NCI-H446 treated with DMSO at 0.1 percent for 48 hours (cell line): ENCODE data around the gene HOMER1.

Experiments used
- DNase-seq: peaks from one replicate; lab custom pipeline; 2025; lab: John Stamatoyannopoulos, UW

HOMER1 gene

GRCh38 chr5:79488775-79489174 lies 25.2 kb downstream of the HOMER1 start:
- DNase-seq, result no peak

DNA sequence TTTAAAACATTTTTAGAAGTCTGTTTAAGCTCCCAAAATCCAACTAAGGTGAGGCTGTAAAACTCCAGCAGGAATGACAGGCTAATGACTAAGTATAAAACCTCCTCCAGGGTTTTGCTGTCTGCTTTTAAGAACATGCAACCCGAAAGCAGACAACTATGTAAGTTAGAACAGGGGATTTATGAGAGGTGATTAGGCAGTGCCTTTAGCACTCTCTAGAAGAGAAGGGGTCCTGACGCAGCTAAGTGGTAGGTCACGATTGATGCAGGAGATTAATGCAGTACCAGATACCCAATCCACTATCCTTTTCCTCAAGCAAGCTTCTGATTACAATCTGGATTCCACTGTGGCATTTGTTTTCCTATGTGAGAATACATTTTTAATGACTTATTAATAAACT lies 25.9 kb downstream of the HOMER1 start:
- DNase-seq, result no peak

GRCh38 chr5:79487251-79487650 lies 26.7 kb downstream of the HOMER1 start:
- no peak for DNase-seq

DNA sequence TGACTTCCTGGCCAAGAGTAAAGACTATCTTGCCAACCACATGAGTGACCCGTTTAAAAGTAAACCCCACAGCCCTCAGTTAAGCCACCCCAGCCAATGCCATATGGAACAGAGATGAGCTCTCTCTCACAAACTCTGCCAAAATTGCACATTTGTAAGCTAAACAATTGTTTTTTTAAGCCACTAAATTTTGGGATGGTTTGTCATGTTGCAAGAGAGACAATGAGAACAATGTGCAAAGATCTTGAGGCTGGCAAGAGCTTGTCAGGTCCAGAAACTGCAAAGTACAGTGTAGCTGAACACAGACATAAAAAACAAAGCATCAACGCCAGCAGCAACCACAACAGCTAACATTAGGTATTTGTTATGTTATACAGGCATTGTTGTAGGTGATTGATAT lies 27.8 kb downstream of the HOMER1 start:
- DNase-seq, result no peak

DNA sequence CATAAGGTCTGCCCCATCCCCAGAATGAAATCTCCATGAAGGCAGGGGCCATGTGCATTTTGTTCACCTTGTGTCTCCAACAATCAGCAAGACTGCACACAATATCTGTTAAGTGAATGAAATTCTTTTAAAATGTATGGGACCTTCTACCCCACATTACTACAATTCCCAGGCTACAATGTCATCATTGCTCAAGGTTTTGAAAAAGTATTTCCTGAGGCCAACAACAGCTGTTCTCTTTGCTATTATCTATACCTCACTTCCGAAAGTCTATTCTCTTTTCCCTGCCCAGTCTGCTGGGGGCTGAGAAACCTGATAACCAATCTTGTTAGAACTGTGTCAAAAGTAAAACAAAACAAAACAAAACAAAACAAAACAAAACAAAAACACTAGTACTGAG lies 29.2 kb downstream of the HOMER1 start:
- no peak for DNase-seq

- no peak for DNase-seq
Observed at GRCh38 chr5:79481574-79481973, 32.4 kb downstream of the HOMER1 start.

DNA sequence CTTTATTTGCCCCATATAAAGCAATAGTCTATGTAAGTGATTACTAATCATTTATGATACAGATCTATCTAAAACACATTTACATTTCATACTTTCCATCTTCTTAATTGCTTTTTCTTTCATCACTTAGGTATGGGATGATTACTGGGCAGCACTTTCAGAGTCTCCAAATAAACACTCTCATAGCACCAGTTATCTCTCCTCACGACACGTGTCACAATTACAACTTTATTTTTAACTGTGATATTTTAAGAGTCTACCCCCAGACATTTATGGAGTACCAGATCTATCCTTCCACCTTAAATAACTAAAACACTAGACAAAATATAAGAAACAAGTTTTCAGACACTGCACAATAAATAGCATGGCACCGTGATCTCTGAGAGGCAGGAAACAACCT lies 32.9 kb downstream of the HOMER1 start:
- no peak for DNase-seq

DNA sequence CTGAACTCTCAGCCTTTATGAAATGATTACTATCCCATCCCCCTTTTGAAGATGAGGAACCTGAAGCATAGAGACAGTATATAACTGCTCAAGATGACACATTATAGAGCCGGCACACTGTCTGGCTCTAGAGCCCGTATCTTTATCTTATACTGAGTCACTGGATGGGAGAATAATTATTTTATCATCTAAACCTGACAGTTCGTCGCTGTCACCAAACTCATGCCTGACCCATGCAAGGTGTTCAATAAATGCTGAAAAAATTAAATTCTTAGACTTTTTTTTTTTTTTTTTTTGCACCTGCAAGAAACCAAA lies 38.8 kb downstream of the HOMER1 start:
- DNase-seq, result no peak

- DNase-seq, result peak; percentile 73
Observed at GRCh38 chr5:79474367-79475151, 39.4 kb downstream of the HOMER1 start.

GRCh38 chr5:79471556-79471955 lies 42.4 kb downstream of the HOMER1 start:
- no peak for DNase-seq

DNA sequence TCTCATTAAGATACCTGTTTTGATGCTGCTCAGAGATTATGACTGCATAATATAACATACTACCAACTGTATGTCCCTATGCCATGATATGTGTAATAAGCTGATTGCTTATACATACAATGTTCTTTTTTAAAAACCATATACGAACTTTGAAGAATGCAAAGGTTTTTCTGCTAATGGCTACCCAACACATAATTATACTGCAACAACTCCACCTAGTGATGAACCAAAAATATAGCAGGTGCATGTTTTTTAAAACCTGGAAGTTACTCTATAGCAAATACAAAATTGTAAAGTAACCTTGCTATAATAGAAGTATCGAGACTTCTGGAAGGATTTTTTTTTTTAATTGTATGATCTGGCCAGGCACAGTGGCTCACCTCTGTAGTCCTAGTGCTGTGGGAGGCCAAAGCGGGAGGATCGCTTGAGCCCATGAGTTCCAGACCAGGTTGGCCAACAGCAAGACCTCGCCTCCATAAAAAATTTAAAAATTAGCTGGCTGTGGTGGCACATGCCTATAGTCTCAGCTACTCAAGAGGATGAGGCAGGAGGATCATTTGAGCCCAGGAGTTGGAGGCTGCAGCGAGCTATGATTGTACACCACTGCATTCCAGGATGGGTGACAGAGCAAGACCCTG lies 49.1 kb downstream of the HOMER1 start:
- DNase-seq, result peak; percentile 8

GRCh38 chr5:79464278-79464677 lies 49.7 kb downstream of the HOMER1 start:
- no peak for DNase-seq

- DNase-seq, result no peak
Observed at GRCh38 chr5:79459626-79460025, 54.3 kb downstream of the HOMER1 start.

GRCh38 chr5:79456890-79457583 lies 56.9 kb downstream of the HOMER1 start:
- DNase-seq, result no peak

DNA sequence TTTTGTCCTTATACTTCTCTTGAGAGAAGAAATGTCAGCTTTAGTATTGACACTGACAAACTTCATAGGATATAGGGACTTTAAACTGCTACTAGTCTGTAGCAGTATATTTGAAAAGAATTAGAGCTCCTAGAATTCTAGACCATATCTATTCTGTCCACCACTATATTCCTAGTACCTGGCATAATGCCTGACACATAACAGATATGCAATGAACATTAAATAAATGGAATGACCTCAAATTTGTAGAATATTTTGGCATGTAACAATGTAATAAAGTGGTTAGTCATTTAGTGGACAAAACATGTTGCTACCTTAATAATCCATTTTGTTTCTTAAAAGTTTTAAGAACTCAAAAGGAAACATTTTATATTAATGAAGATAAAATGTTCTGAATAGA lies 57.5 kb downstream of the HOMER1 start:
- DNase-seq, result no peak

GRCh38 chr5:79454043-79454442 lies 59.9 kb downstream of the HOMER1 start:
- no peak for DNase-seq

DNA sequence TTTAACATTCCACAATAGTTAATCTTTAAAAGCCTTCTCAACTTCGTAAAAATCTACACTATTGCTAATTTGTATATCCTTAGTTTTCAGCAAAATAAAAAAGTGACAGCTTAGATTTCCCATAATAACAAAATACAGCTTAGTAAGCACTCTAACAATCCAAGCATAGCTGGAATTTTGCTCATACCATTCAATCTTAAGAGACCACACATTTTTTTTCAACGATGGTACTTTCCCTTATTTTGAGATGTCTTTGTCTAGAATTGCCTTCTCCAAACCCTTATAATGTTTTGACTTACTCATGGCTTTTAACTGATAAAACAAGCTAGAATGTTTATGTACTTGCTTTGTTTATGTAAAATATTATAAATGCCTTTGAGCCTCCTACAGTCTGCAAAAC lies 65.6 kb downstream of the HOMER1 start:
- no peak for DNase-seq

DNA sequence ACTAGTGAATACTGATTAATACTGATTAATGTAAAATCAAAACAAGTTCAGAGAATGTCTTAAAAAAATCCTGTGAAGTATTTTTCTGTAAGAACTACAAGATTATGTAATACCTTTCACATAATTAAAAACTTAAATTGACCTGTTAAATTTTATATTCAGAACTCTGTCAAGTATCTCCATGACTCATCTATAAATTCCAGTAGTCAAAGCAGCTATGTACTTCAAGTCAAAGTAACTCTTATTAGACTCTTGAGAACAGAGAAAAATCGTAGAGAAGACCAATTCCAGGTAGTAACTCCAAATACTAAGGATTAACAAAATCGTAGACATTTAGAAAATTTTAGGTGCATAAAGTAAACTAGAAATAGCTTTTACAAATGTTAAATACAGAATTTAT lies 77.1 kb downstream of the HOMER1 start:
- DNase-seq, result no peak

DNA sequence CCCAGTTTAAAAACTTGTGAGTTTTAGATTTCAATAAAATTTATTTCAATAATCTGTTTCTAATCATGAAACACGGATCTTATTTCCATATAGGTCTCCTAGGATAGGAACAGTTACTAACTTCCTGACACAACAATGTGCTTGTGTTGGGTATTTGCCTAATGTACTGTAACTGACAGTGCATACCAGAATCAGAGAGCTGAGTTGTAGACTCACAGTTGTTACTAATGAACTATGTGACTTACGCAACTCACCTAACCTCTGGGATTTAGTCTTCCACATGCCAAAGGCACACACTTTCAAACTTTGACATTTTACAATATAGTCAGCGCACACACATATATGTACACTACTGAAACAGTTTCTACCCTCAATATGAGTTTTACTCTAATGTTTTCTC lies 77.7 kb downstream of the HOMER1 start:
- DNase-seq, result no peak

DNA sequence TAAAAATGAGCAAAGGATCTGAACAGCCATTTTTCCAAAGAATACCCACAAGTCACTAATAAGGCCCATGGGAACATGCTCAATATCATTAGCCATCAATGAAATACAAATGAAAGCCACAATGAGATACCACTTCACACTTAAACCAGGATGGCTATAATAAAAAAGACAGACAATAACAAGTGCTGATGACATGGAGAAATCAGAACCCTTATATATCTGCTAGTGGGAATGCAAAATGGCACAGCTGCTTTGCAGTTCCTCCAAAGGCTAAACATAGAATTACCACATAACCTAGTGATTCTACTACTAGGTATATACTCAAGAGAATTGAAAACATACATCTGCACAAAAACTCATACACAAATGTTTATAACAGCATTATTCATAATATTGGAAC lies 83.7 kb downstream of the HOMER1 start:
- no peak for DNase-seq

GRCh38 chr5:79423296-79423695 lies 90.6 kb downstream of the HOMER1 start:
- no peak for DNase-seq

DNA sequence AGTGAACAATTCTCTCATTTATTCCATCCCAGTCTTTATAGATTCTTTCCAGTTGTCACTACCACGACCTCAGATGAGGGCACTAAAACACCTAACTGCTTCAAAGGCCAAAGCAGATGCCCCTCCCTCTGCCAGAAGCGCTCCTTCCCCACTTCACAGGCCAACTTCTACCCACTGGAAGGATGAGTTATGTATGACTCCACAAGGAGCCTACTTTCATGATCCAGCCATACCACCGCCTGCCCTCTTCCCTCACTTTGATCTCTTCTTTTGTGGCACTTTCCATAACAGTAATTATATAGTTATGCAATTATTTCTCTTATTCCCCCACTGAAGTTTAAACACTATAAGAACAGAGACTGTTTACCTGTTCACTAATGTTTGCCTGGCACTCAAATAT lies 93.7 kb downstream of the HOMER1 start:
- no peak for DNase-seq

DNA sequence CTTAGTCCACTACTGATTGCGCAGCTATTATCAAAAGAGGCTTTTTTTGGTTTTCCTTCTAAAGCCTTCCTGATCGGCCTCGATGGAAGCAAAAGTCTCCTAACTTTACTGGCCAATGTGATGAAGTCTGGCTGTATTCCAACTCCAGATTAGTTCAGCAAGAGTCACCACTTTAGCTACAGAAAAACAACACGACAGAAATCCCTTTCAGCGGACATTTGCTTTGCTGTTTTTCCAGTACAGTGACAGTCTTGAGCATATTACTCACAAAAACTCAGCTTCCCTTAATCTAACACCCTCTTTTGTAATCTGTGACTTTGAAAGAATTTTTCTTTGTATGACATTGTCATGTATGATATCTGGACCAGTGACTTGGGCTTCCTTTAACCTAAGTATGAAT lies 95.7 kb downstream of the HOMER1 start:
- DNase-seq, result no peak
